Suprapubic skin (tissue), 4 donors: ENCODE measurements around the gene CHMP2B. TPM values are rescaled to one million over a fixed set of nuclear protein-coding genes. Genes with fewer than 3 reads are reported as not detected.

Experiments used
- total RNA-seq, 4 donors: library from RNA; depleted of rRNA; stranded (reverse); fragments of >200 nt; gene quantifications; one replicate each; pipeline ENCODE4 v1.1.0, GENCODE V29; 2016

The CHMP2B gene
- total RNA-seq, 4 donors from 2014 or later, result 27.4 to 43.5 (median 31.1) TPM

Other genes starting within 250 kb of the CHMP2B start
- gene VGLL3, start 236.2 kb upstream of the CHMP2B start, total RNA-seq, result 10 to 100 TPM in 2 of 4 donors, 1 to 10 TPM in 2; 6.2 to 17.8 (median 12.6) TPM
- not detected for gene POU1F1, start 49.3 kb downstream of the CHMP2B start, total RNA-seq